K562 (cell line): ENCODE data around the gene NAA15. TPM values are rescaled to one million over a fixed set of nuclear protein-coding genes. Genes with fewer than 3 reads are reported as not detected.

Source experiments
- ARID2 ChIP-seq: fragments of 450-650 bp; IDR thresholded peaks from 2 replicates; pipeline ENCODE4 v1.6.1; 2017; ENCODE audit warnings: antibody characterized with exemption, mild to moderate bottlenecking
- KDM1A ChIP-seq, 2 experiments: fragments of 450-650 bp; IDR thresholded peaks; 2 replicates each; pipeline ENCODE4 v1.6.1; 2016; ENCODE audit warnings: mild to moderate bottlenecking in 2 of 2
- MCM5 ChIP-seq: fragments of 450-650 bp; IDR thresholded peaks from 2 replicates; pipeline ENCODE4 v1.6.1; 2016; ENCODE audit warnings: low read depth
- NFRKB ChIP-seq: fragments of 450-650 bp; IDR thresholded peaks from 2 replicates; pipeline ENCODE4 v1.6.1; 2016; ENCODE audit warnings: low read depth
- NR1H2 ChIP-seq: sonication (generic); formaldehyde crosslinking; IDR thresholded peaks from 2 replicates; pipeline ENCODE4 v1.4.0; 2020; ENCODE audit warnings: mild to moderate bottlenecking, missing genetic modification reagents
- NUFIP1 ChIP-seq: fragments of 450-650 bp; IDR thresholded peaks from 2 replicates; pipeline ENCODE4 v1.6.1; 2018; ENCODE audit not compliant: partially characterized antibody
- RBFOX2 ChIP-seq: fragments of 200-400 bp; formaldehyde crosslinking; IDR thresholded peaks from 2 replicates; pipeline ENCODE4 v1.6.1; 2017; ENCODE audit warnings: low read depth, mild to moderate bottlenecking, low read length, moderate library complexity
- RBM25 ChIP-seq: fragments of 200-400 bp; formaldehyde crosslinking; IDR thresholded peaks from 2 replicates; pipeline ENCODE4 v1.6.1; 2018; ENCODE audit warnings: low read length, low read depth, moderate library complexity; ENCODE audit not compliant: severe bottlenecking
- RCOR1 ChIP-seq, 2 experiments: IDR thresholded peaks; 2 replicates each; pipeline ENCODE4 v1.6.1; 2012; ENCODE audit warnings: low read depth in 2 of 2, low read length in 2 of 2, borderline replicate concordance in 1 of 2, improper control_type of control experiment in 1 of 2
- RUNX1 ChIP-seq: sonication (generic); IDR thresholded peaks from 2 replicates; pipeline ENCODE4 v1.6.1; 2016; ENCODE audit warnings: antibody characterized with exemption, low read depth
- SAFB2 ChIP-seq: fragments of 200-400 bp; formaldehyde crosslinking; IDR thresholded peaks from 2 replicates; pipeline ENCODE4 v1.6.1; 2018; ENCODE audit warnings: borderline replicate concordance, low read length, low read depth, moderate library complexity; ENCODE audit not compliant: severe bottlenecking
- STAT5B ChIP-seq: fragments of 250-450 bp; sonication (Bioruptor Pico); IDR thresholded peaks from 2 replicates; pipeline ENCODE4 v1.8.0; 2021; ENCODE audit warnings: mild to moderate bottlenecking, inconsistent platforms
- ZNF174 ChIP-seq: fragments of 250-450 bp; sonication (Bioruptor Pico); IDR thresholded peaks from 2 replicates; pipeline ENCODE4 v1.4.0; 2020; ENCODE audit warnings: mild to moderate bottlenecking
- ZNF282 ChIP-seq: sonication (generic); formaldehyde crosslinking; IDR thresholded peaks from 2 replicates; pipeline ENCODE4 v1.8.1; 2023; ENCODE audit warnings: missing genetic modification reagents
- ZNF57 ChIP-seq: fragments of 450-650 bp; formaldehyde crosslinking; IDR thresholded peaks from 2 replicates; pipeline ENCODE4 v1.4.0; 2020; ENCODE audit warnings: mild to moderate bottlenecking, moderate library complexity
- ZNF699 ChIP-seq: fragments of 250-450 bp; sonication (Bioruptor Pico); IDR thresholded peaks from 2 replicates; pipeline ENCODE4 v1.8.0; 2021; ENCODE audit warnings: mild to moderate bottlenecking, moderate library complexity; ENCODE audit not compliant: insufficient replicate concordance
- polyA plus RNA-seq, 8 experiments: library from polyadenylated mRNA; depleted of rRNA in 4 of 8; stranded (reverse) in 5 of 8; unstranded in 3 of 8; fragments of >200 nt; fragmentation: Nextera tagmentation in 2 of 8; fragmentation: Illumina TruSeq in 1 of 8; extraction: Ambion mirVana in 2 of 8; extraction: Trizol in 1 of 8; gene quantifications; 2 replicates each; pipeline versions ENCODE4 v1.2.1 to v1.2.3, GENCODE V29; 2011 to 2014; ENCODE audit warnings: inconsistent platforms in 1 of 8, missing spikeins in 1 of 8
- total RNA-seq, 7 experiments: library from RNA; depleted of rRNA in 6 of 7; stranded (reverse); fragments of >200 nt in 6 of 7; fragmentation: Illumina TruSeq in 2 of 7; extraction: Trizol in 2 of 7; gene quantifications; 2 replicates each; pipeline versions ENCODE4 v1.2.1 to v1.2.3, GENCODE V29; 2011 to 2021; ENCODE audit warnings: low replicate concordance in 1 of 7
- TF ChIP-seq, protein P1 (sequence below), 2 experiments: fragments of 450-650 bp; IDR thresholded peaks; 2 replicates each; pipeline ENCODE4 v1.6.1; 2016; ENCODE audit warnings: mild to moderate bottlenecking in 2 of 2, borderline replicate concordance in 1 of 2, low read depth in 1 of 2, moderate library complexity in 1 of 2
- TF ChIP-seq, protein P2 (sequence below): fragments of 250-450 bp; sonication (Bioruptor Pico); IDR thresholded peaks from 2 replicates; pipeline ENCODE4 v1.5.0; 2021
- TF ChIP-seq, protein P3 (sequence below): fragments of 250-450 bp; sonication (Bioruptor Pico); IDR thresholded peaks from 2 replicates; pipeline ENCODE4 v1.6.1; 2021; ENCODE audit warnings: mild to moderate bottlenecking

The NAA15 gene
- total and polyA plus RNA-seq, 9 of the 15 experiments (the other 6 are each of a cell fraction or from before 2014, with no cell fraction given): 37.8 to 117 (median 63.2) TPM

DNA sequence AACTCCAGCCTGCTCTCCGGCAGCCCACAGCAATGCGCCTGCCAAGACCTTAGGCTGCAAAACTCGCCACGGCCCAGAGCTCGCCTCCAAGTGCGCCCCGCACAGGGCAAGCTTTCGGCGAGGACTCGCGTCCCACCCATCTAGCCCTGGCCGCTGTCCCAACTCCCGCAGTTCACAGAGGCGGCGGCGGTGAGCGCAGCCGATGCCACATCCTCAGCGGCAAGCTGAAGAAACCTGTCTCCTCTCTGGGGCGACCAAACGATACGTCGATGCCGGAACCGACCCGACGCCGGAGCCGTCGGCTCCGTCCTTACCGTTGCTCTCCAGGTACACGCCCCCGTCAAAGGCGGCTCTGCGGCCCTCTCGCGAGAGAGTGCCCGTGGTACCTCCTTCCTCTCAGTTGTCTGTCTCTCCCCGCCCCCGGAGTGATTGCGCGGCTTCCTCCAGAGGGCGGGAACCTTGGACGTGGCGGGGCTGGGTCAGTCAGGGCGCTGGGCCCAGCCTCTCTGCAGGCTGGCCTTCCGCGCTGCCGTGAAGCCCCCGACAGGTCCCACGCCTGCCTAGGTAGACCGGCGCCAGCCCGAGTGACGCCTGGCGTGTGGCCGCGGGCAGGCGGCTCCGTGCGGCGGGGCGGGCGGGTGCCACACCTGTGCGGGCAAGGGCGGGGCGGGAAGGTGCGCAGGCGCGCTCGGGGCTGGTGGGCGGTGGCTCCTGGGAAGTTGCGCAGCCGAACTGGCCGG lies 152.2 kb downstream of the NAA15 start (continued):
- TF ChIP-seq, protein P1, sequence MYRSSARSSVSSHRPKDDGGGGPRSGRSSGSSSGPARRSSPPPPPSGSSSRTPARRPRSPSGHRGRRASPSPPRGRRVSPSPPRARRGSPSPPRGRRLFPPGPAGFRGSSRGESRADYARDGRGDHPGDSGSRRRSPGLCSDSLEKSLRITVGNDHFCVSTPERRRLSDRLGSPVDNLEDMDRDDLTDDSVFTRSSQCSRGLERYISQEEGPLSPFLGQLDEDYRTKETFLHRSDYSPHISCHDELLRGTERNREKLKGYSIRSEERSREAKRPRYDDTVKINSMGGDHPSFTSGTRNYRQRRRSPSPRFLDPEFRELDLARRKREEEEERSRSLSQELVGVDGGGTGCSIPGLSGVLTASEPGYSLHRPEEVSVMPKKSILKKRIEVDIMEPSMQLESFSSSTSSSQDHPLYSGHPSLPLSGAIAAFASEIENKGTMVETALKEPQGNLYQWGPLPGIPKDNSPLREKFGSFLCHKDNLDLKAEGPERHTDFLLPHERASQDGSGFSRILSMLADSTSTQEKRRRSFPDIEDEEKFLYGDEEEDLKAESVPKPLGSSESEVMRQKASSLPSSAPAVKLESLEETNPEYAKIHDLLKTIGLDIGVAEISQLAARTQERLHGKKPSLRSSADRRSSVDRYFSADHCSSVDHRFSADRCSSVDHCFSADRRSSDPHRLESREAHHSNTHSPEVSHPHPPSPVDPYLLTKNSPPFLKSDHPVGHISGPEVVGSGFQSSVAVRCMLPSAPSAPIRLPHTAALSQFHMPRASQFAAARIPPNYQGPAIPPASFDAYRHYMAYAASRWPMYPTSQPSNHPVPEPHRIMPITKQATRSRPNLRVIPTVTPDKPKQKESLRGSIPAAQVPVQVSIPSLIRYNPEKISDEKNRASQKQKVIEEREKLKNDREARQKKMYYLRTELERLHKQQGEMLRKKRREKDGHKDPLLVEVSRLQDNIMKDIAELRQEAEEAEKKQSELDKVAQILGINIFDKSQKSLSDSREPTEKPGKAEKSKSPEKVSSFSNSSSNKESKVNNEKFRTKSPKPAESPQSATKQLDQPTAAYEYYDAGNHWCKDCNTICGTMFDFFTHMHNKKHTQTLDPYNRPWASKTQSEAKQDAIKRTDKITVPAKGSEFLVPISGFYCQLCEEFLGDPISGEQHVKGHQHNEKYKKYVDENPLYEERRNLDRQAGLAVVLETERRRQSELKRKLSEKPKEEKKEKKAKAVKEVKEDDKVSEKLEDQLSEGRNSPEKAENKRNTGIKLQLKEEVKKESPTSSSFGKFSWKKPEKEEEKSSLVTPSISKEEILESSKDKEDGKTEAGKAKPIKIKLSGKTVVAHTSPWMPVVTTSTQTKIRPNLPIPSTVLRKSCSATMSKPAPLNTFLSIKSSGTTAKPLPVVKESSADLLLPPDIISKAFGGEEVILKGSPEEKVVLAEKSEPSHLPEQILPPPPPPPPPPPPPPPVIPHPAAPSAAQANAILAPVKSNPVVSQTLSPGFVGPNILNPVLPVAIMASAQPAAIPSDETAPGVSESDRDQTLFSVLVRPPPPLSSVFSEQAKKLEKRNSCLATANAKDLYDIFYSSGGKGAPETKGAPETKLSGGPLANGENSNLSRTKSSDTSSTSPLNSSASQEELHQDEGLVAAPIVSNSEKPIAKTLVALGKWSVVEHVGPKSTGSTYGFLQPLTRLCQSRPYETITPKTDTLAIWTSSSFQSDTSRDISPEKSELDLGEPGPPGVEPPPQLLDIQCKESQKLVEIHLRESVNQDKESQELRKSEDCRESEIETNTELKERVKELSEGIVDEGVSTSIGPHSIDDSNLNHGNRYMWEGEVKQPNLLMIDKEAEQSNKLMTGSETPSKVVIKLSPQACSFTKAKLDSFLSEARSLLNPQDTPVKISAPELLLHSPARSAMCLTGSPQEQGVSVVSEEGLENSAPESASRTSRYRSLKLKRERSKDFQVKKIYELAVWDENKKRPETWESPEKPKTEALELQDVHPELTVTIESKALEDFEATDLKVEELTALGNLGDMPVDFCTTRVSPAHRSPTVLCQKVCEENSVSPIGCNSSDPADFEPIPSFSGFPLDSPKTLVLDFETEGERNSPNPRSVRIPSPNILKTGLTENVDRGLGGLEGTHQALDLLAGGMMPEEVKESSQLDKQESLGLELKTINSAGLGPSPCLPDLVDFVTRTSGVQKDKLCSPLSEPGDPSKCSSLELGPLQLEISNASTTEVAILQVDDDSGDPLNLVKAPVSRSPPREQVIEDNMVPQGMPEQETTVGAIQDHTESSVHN (IDR thresholded peaks at IDR 0.05; ENCODE audit: borderline replicate concordance in 1 of 2, low read depth in 1 of 2): no peak
- TF ChIP-seq, protein P2, sequence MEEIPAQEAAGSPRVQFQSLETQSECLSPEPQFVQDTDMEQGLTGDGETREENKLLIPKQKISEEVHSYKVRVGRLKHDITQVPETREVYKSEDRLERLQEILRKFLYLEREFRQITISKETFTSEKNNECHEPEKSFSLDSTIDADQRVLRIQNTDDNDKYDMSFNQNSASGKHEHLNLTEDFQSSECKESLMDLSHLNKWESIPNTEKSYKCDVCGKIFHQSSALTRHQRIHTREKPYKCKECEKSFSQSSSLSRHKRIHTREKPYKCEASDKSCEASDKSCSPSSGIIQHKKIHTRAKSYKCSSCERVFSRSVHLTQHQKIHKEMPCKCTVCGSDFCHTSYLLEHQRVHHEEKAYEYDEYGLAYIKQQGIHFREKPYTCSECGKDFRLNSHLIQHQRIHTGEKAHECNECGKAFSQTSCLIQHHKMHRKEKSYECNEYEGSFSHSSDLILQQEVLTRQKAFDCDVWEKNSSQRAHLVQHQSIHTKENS (CRISPR knock-in tag): no peak
- TF ChIP-seq, protein P3, sequence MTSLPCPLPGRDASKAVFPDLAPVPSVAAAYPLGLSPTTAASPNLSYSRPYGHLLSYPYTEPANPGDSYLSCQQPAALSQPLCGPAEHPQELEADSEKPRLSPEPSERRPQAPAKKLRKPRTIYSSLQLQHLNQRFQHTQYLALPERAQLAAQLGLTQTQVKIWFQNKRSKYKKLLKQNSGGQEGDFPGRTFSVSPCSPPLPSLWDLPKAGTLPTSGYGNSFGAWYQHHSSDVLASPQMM (CRISPR knock-in tag): no peak
- TF ChIP-seq RUNX1 (no peak), RBM25 (peak; percentile 34), RBFOX2 (peak; percentile 98), NFRKB (peak; percentile 70; the same call in 1 of the 2 replicates), NUFIP1 (no peak), ZNF699 (no peak), KDM1A (IDR thresholded peaks at IDR 0.05) (0 out of 4 replicates have a peak, but pooled peaks of 1 of the 2 experiments have one; percentile 46), ARID2 (no peak), ZNF57 (CRISPR knock-in tag) (no peak), ZNF174 (CRISPR knock-in tag) (no peak), RCOR1 (IDR thresholded peaks at IDR 0.05; ENCODE audit: borderline replicate concordance in 1 of 2, low read depth in 2 of 2, low read length in 2 of 2) (peak in 1 of 2 experiments; percentile 47; a peak in 2 of 4 replicates), NR1H2 (CRISPR knock-in tag) (peak; percentile 94; the same call in 1 of the 2 replicates), ZNF282 (CRISPR knock-in tag) (no peak), STAT5B (no peak), SAFB2 (no peak), MCM5 (no peak)
